Measurements from ENCODE around the gene SSBP3.

- no peak for TF ChIP-seq CTCF (IDR thresholded peaks at IDR 0.05)
- TF ChIP-seq POLR2AphosphoS5 (IDR thresholded peaks at IDR 0.05): no peak
- no peak for TF ChIP-seq POLR2A (IDR thresholded peaks at IDR 0.05)
- no peak for TF ChIP-seq EP300 (IDR thresholded peaks at IDR 0.05; ENCODE audit: low read depth)
These were observed 78.0 kb downstream of the SSBP3 start for GRCh38 chr1:54328066-54328636.
